ENCODE measurements around the gene FOXP1. TPM values are rescaled to one million over a fixed set of nuclear protein-coding genes. Genes with fewer than 3 reads are reported as not detected.

The FOXP1 gene
- total and polyA plus RNA-seq, 2 of the 8 experiments (the other 6 are each of a cell fraction or from before 2014, with no cell fraction given), result 13.9 to 25.4 TPM

- no peak for TF ChIP-seq CHD7 (IDR thresholded peaks at IDR 0.05; ENCODE audit: insufficient replicate concordance, low read length)
- TF ChIP-seq GABPA (IDR thresholded peaks at IDR 0.05; ENCODE audit: borderline replicate concordance, insufficient read depth, low read length), result no peak
- no peak for TF ChIP-seq HDAC6 (IDR thresholded peaks at IDR 0.05; ENCODE audit: low read depth, low read length)
- TF ChIP-seq SP4 (IDR thresholded peaks at IDR 0.05; ENCODE audit: low read length), result no peak
- no peak for TF ChIP-seq POU5F1 (IDR thresholded peaks at IDR 0.05; ENCODE audit: low read depth, low read length)
- no peak for TF ChIP-seq SRF (IDR thresholded peaks at IDR 0.05; ENCODE audit: low read depth, low read length)
- TF ChIP-seq CHD2 (IDR thresholded peaks at IDR 0.05; ENCODE audit: low read length), result no peak
- no peak for TF ChIP-seq TAF1 (IDR thresholded peaks at IDR 0.05; ENCODE audit: low read depth, low read length)
- no peak for TF ChIP-seq ZNF274 (IDR thresholded peaks at IDR 0.05; ENCODE audit: borderline replicate concordance, extremely low read depth, low read length)
- TF ChIP-seq USF2 (IDR thresholded peaks at IDR 0.05; ENCODE audit: low read length), result no peak
Observed at GRCh38 chr3:71185733-71186455, 397.6 kb downstream of the FOXP1 start (continued).

All from H1 (cell line).